Endothelial cell of umbilical vein (primary cell): ENCODE measurements around the gene VWC2. TPM values are rescaled to one million over a fixed set of nuclear protein-coding genes. Genes with fewer than 3 reads are reported as not detected.

ENCODE experiments used
- BruUV-seq: library from RNA; stranded (reverse); fragments of 400-500 nt; replicated peaks from 2 replicates; lab custom pipeline; 2021; lab: Mats Ljungman, UMichigan
- CTCF ChIA-PET: fragments of 300-600, 350-600 bp; sonication (Branson Sonifier 250); formaldehyde crosslinking; loops from one replicate; lab custom pipeline; 2021; ENCODE audit warnings: antibody characterized with exemption, inconsistent platforms; lab: Charles Lee
- POLR2A ChIA-PET: fragments of 300-600, 350-600 bp; sonication (Branson Sonifier 250); formaldehyde crosslinking; loops from one replicate; lab custom pipeline; 2021; ENCODE audit warnings: antibody characterized with exemption, inconsistent platforms; lab: Charles Lee
- DNase-seq: peaks from one replicate; pipeline ENCODE4 v3.0.0-alpha.2; 2011; ENCODE audit warnings: low read depth, low spot score
- FAIRE-seq: peaks from 2 replicates; lab custom pipeline; 2011; peaks lifted over from hg19 to GRCh38; lab: Jason Lieb, UNC
- H2AFZ ChIP-seq: 2 replicates; pipeline ENCODE4 v1.6.0; 2012; ENCODE audit warnings: low read depth, low read length, control low read depth, inconsistent platforms
- H3K27ac ChIP-seq: 2 replicates; pipeline ENCODE4 v1.5.1; 2011; ENCODE audit warnings: low read depth, mild to moderate bottlenecking, control low read depth, low read length, moderate library complexity; ENCODE audit not compliant: insufficient read depth
- H3K27me3 ChIP-seq, 2 experiments: 2 replicates each; pipeline versions ENCODE4 v1.6.0 to v1.6.1; 2011; ENCODE audit warnings: low read length in 2 of 2, mixed read lengths in 1 of 2; ENCODE audit not compliant: control insufficient read depth in 2 of 2, insufficient read depth in 2 of 2
- H3K36me3 ChIP-seq, 2 experiments: 2 replicates in 1 of 2; 3 replicates in 1 of 2; pipeline ENCODE4 v1.5.1; 2011; ENCODE audit warnings: low read length in 2 of 2, mild to moderate bottlenecking in 1 of 2, moderate library complexity in 1 of 2; ENCODE audit not compliant: control insufficient read depth in 2 of 2, insufficient read depth in 2 of 2; ENCODE audit errors: extremely low read depth in 1 of 2
- H3K4me1 ChIP-seq: 3 replicates; pipeline ENCODE4 v1.5.1; 2011; ENCODE audit warnings: mild to moderate bottlenecking, low read length; ENCODE audit not compliant: control insufficient read depth, insufficient read depth; ENCODE audit errors: extremely low read depth
- H3K4me2 ChIP-seq: 2 replicates; pipeline ENCODE4 v1.6.1; 2011; ENCODE audit warnings: low read length, control low read depth, mixed read lengths; ENCODE audit not compliant: insufficient read depth
- H3K4me3 ChIP-seq, 3 experiments: fragments of 200-600 bp in 1 of 3; sonication (generic), shearing (Covaris generic) in 1 of 3; replicated peaks in 1 of 3; 2 replicates each; pipeline ENCODE4 v1.5.1; 2011 to 2016; ENCODE audit warnings: control low read depth in 3 of 3, low read length in 3 of 3, mild to moderate bottlenecking in 2 of 3, inconsistent platforms in 1 of 3, low read depth in 1 of 3, moderate library complexity in 1 of 3; ENCODE audit not compliant: insufficient read depth in 1 of 3
- H3K79me2 ChIP-seq: 2 replicates; pipeline ENCODE4 v1.6.0; 2012; ENCODE audit warnings: low read length, inconsistent platforms; ENCODE audit not compliant: control insufficient read depth, insufficient read depth
- H3K9ac ChIP-seq: replicated peaks from 2 replicates; pipeline ENCODE3; 2011; ENCODE audit warnings: low read length, control low read depth; ENCODE audit not compliant: insufficient read depth; ENCODE audit errors: extremely low read depth
- H3K9me1 ChIP-seq: replicated peaks from 3 replicates; pipeline ENCODE4 v1.6.0; 2011; ENCODE audit warnings: mild to moderate bottlenecking, low read length; ENCODE audit not compliant: control insufficient read depth, insufficient read depth; ENCODE audit errors: extremely low read depth
- H3K9me3 ChIP-seq: replicated peaks from 2 replicates; pipeline ENCODE4 v1.5.1; 2012; ENCODE audit warnings: low read length, inconsistent platforms; ENCODE audit not compliant: control insufficient read depth, insufficient read depth
- H4K20me1 ChIP-seq: replicated peaks from 2 replicates; pipeline ENCODE3; 2011; ENCODE audit warnings: mild to moderate bottlenecking, low read length; ENCODE audit not compliant: control insufficient read depth, insufficient read depth; ENCODE audit errors: extremely low read depth
- CTCF ChIP-seq, 2 donors: IDR thresholded peaks; 1 replicate in 1 of 2; 2 replicates in 1 of 2; pipeline ENCODE4 v1.5.1; 2011; ENCODE audit warnings: low read length in 2 of 2, mild to moderate bottlenecking in 2 of 2, moderate library complexity in 2 of 2, control low read depth in 1 of 2, inconsistent platforms in 1 of 2, low read depth in 1 of 2; ENCODE audit not compliant: insufficient read depth in 1 of 2; ENCODE audit errors: extremely low read depth in 1 of 2
- EZH2 ChIP-seq: IDR thresholded peaks from 2 replicates; pipeline ENCODE4 v1.6.1; 2012; ENCODE audit warnings: borderline replicate concordance, low read depth, mild to moderate bottlenecking, moderate library complexity, low read length, inconsistent platforms; ENCODE audit not compliant: severe bottlenecking
- FOS ChIP-seq: IDR thresholded peaks from 2 replicates; pipeline ENCODE4 v1.6.1; 2011; ENCODE audit warnings: mild to moderate bottlenecking, low read length, moderate library complexity, borderline replicate concordance; ENCODE audit not compliant: insufficient read depth
- GATA2 ChIP-seq: IDR thresholded peaks from 2 replicates; pipeline ENCODE4 v1.7.0; 2011; ENCODE audit warnings: low read depth, mild to moderate bottlenecking, moderate library complexity, mixed read lengths, low read length; ENCODE audit not compliant: insufficient read length, insufficient read depth
- JUN ChIP-seq: IDR thresholded peaks from 2 replicates; pipeline ENCODE4 v1.6.1; 2011; ENCODE audit warnings: borderline replicate concordance, low read depth; ENCODE audit not compliant: insufficient read length, insufficient read depth
- MAX ChIP-seq: IDR thresholded peaks from 2 replicates; pipeline ENCODE4 v1.6.1; 2011; ENCODE audit not compliant: insufficient read depth, insufficient read length
- MYC ChIP-seq: IDR thresholded peaks from one replicate; pipeline ENCODE4 v1.6.1; 2011; ENCODE audit warnings: mild to moderate bottlenecking, low read depth, low read length
- POLR2A ChIP-seq: IDR thresholded peaks from 2 replicates; pipeline ENCODE4 v1.6.1; 2012; ENCODE audit warnings: low read depth, mild to moderate bottlenecking, control low read depth, low read length
- POLR2AphosphoS5 ChIP-seq: IDR thresholded peaks from 2 replicates; pipeline ENCODE4 v1.6.1; 2012; ENCODE audit warnings: low read depth, mild to moderate bottlenecking, control low read depth, low read length, moderate library complexity; ENCODE audit not compliant: insufficient read depth
- dilution Hi-C: fragments of 300-500 bp; cut with MboI; formaldehyde crosslinking; loops from one replicate; pipeline ENCODE4 v1.15.0; 2019; ENCODE audit warnings: low sequenced_read_pairs; ENCODE audit not compliant: extremely low pct_ligation_motif_present
- intact Hi-C: fragments of 100-400 bp; cut with micrococcal nuclease; formaldehyde crosslinking; loops from one replicate; pipeline ENCODE4 v1.10.0; 2022
- polyA plus RNA-seq, 4 experiments: library from polyadenylated mRNA; depleted of rRNA in 3 of 4; stranded (reverse) in 3 of 4; unstranded in 1 of 4; fragments of >200 nt; gene quantifications; 2 replicates each; pipeline versions ENCODE4 v1.2.1 to v1.2.3, GENCODE V29; 2011 to 2012; ENCODE audit warnings: missing spikeins in 1 of 4
- total RNA-seq: library from RNA; stranded (reverse); gene quantifications from 2 replicates; pipeline ENCODE4 v1.2.3, GENCODE V29; 2021

The VWC2 gene
- total and polyA plus RNA-seq, 2 donors (not counting 3 experiments of a cell fraction or from before 2014, with no cell fraction given), result not detected

GRCh38 chr7:49855281-49855980 is 82.0 kb downstream of the VWC2 start:
- ChIA-PET POLR2A (no interaction called here), CTCF (no interaction called here)
- dilution Hi-C loops, result no loop called here
- Histone ChIP-seq H3K36me3 (no peaks in the 10 kb centered on the region), H3K79me2 (no peaks in the 10 kb centered on the region), H3K4me2 (no peak overlapping the region), H3K9me3 (no peaks in the 10 kb centered on the region), H3K9ac (no peak overlapping the region), H3K27me3 (no peaks in the 10 kb centered on the region), H2AFZ (no peak overlapping the region), H3K9me1 (no peaks in the 10 kb centered on the region), H3K4me1 (no peaks in the 10 kb centered on the region), H3K4me3 (no peak overlapping the region), H4K20me1 (no peaks in the 10 kb centered on the region), H3K27ac (no peak overlapping the region)
- no TSS peak for BruUV-seq
- intact Hi-C loops, result no loop called here
- TF ChIP-seq FOS (no peak), JUN (no peak), GATA2 (no peak), CTCF (IDR thresholded peaks at IDR 0.05; ENCODE audit: extremely low read depth in 1 of 2, insufficient read depth in 1 of 2, low read depth in 1 of 2, low read length in 2 of 2) (no peak), POLR2AphosphoS5 (no peak), MAX (no peak), MYC (no peak), EZH2 (no peak), POLR2A (no peak)
- FAIRE-seq (no peak), DNase-seq (no peak)
